Activated T-helper 17 cell treated with anti-CD3 and anti-CD28 coated beads, Interleukin-2, amount 50 U/mL, for 72 hours (primary cell): ENCODE measurements around the gene NDUFS7. TPM values are rescaled to one million over a fixed set of nuclear protein-coding genes. Genes with fewer than 3 reads are reported as not detected.

Experiments used
- ATAC-seq: fragments of 150-1000 bp; cut with Tn5 transposase; replicated peaks from 2 replicates; pipeline ENCODE4 v1.10.0; 2021; ENCODE audit warnings: mild to moderate bottlenecking, moderate library complexity
- H3K27ac Mint-ChIP-seq: one replicate; pipeline ENCODE4 v1.8.0; 2022; ENCODE audit warnings: mixed read lengths
- H3K27me3 Mint-ChIP-seq: one replicate; pipeline ENCODE4 v1.8.0; 2022; ENCODE audit warnings: mixed read lengths
- H3K36me3 Mint-ChIP-seq: one replicate; pipeline ENCODE4 v1.8.0; 2022; ENCODE audit warnings: low read depth, mild to moderate bottlenecking, mixed read lengths
- H3K4me1 Mint-ChIP-seq: one replicate; pipeline ENCODE4 v1.8.0; 2022; ENCODE audit warnings: mixed read lengths
- H3K4me3 Mint-ChIP-seq: one replicate; pipeline ENCODE4 v1.8.0; 2022; ENCODE audit warnings: mild to moderate bottlenecking, mixed read lengths
- H3K9me3 Mint-ChIP-seq: one replicate; pipeline ENCODE4 v1.8.0; 2022; ENCODE audit warnings: mixed read lengths
- total RNA-seq, 2 donors: library from RNA; stranded (reverse); gene quantifications; one replicate each; pipeline ENCODE4 v1.2.3, GENCODE V29; 2022

Gene NDUFS7
- total RNA-seq, 2 donors from 2014 or later: 51.5 to 87.9 TPM

- no peak overlapping the region for H3K4me3 Mint-ChIP-seq
- ATAC-seq: no peak
- peaks cover 39% of the 10 kb centered on the region for H3K36me3 Mint-ChIP-seq
- no peaks in the 10 kb centered on the region for H3K9me3 Mint-ChIP-seq
- no peaks in the 10 kb centered on the region for H3K4me1 Mint-ChIP-seq
- H3K27ac Mint-ChIP-seq: no peak overlapping the region
- H3K27me3 Mint-ChIP-seq: no peaks in the 10 kb centered on the region
These were observed 10.0 kb upstream of the NDUFS7 start for GRCh38 chr19:1373534-1374249.

GRCh38 chr19:1374250-1374577 lies 9.5 kb upstream of the NDUFS7 start:
- ATAC-seq: no peak
- peak overlapping the region; percentile 29 for H3K27ac Mint-ChIP-seq

GRCh38 chr19:1376415-1376805 lies 7.3 kb upstream of the NDUFS7 start:
- no peaks in the 10 kb centered on the region for H3K9me3 Mint-ChIP-seq

More at GRCh38 chr19:1374250-1374577, 9.5 kb upstream of the NDUFS7 start:
- Mint-ChIP-seq H3K36me3 (peaks cover 39% of the 10 kb centered on the region), H3K27me3 (no peaks in the 10 kb centered on the region), H3K9me3 (no peaks in the 10 kb centered on the region), H3K4me3 (no peak overlapping the region), H3K4me1 (no peaks in the 10 kb centered on the region)

GRCh38 chr19:1377176-1377964 lies 6.3 kb upstream of the NDUFS7 start:
- peaks cover 23% of the 10 kb centered on the region for H3K36me3 Mint-ChIP-seq
- H3K9me3 Mint-ChIP-seq: no peaks in the 10 kb centered on the region
- no peaks in the 10 kb centered on the region for H3K4me1 Mint-ChIP-seq
- H3K4me3 Mint-ChIP-seq: no peak overlapping the region
- ATAC-seq: no peak
- no peak overlapping the region for H3K27ac Mint-ChIP-seq
- H3K27me3 Mint-ChIP-seq: no peaks in the 10 kb centered on the region

More at GRCh38 chr19:1376415-1376805, 7.3 kb upstream of the NDUFS7 start:
- Mint-ChIP-seq H3K4me3 (no peak overlapping the region), H3K27ac (no peak overlapping the region), H3K4me1 (no peaks in the 10 kb centered on the region), H3K27me3 (no peaks in the 10 kb centered on the region), H3K36me3 (peaks cover 32% of the 10 kb centered on the region)
- ATAC-seq: no peak

- no peak for ATAC-seq
- H3K27me3 Mint-ChIP-seq: no peaks in the 10 kb centered on the region
- no peak overlapping the region for H3K27ac Mint-ChIP-seq
- peaks cover 5% of the 10 kb centered on the region for H3K4me1 Mint-ChIP-seq
- peaks cover under 1% of the 10 kb centered on the region for H3K9me3 Mint-ChIP-seq
- H3K4me3 Mint-ChIP-seq: no peak overlapping the region
- peaks cover 22% of the 10 kb centered on the region for H3K36me3 Mint-ChIP-seq
These were observed 5.5 kb upstream of the NDUFS7 start for GRCh38 chr19:1377965-1378785.

- H3K4me1 Mint-ChIP-seq: peaks cover 11% of the 10 kb centered on the region
- no peak overlapping the region for H3K4me3 Mint-ChIP-seq
- no peaks in the 10 kb centered on the region for H3K27me3 Mint-ChIP-seq
- H3K27ac Mint-ChIP-seq: no peak overlapping the region
- peaks cover 3% of the 10 kb centered on the region for H3K9me3 Mint-ChIP-seq
- peaks cover 22% of the 10 kb centered on the region for H3K36me3 Mint-ChIP-seq
- ATAC-seq: no peak
These were observed 4.4 kb upstream of the NDUFS7 start for GRCh38 chr19:1379126-1379905.

- no peak overlapping the region for H3K27ac Mint-ChIP-seq
- peaks cover 14% of the 10 kb centered on the region for H3K4me1 Mint-ChIP-seq
- peaks cover 3% of the 10 kb centered on the region for H3K9me3 Mint-ChIP-seq
- peaks cover 19% of the 10 kb centered on the region for H3K36me3 Mint-ChIP-seq
- H3K27me3 Mint-ChIP-seq: no peaks in the 10 kb centered on the region
- no peak overlapping the region for H3K4me3 Mint-ChIP-seq
- no peak for ATAC-seq
These were observed 3.7 kb upstream of the NDUFS7 start for GRCh38 chr19:1379961-1380489.

GRCh38 chr19:1382250-1382649 lies 1.5 kb upstream of the NDUFS7 start:
- no peak for ATAC-seq
- Mint-ChIP-seq H3K4me3 (no peak overlapping the region), H3K27me3 (no peaks in the 10 kb centered on the region), H3K9me3 (peaks cover 3% of the 10 kb centered on the region), H3K27ac (no peak overlapping the region), H3K36me3 (peaks cover 13% of the 10 kb centered on the region), H3K4me1 (peaks cover 14% of the 10 kb centered on the region)

GRCh38 chr19:1383017-1383311 lies 743 bp upstream of the NDUFS7 start:
- H3K9me3 Mint-ChIP-seq: peaks cover 3% of the 10 kb centered on the region
- peak overlapping the region; percentile 100 for H3K27ac Mint-ChIP-seq
- H3K27me3 Mint-ChIP-seq: no peaks in the 10 kb centered on the region
- no peak for ATAC-seq
- H3K4me1 Mint-ChIP-seq: peaks cover 14% of the 10 kb centered on the region
- H3K36me3 Mint-ChIP-seq: peaks cover 13% of the 10 kb centered on the region
- peak overlapping the region; percentile 94 for H3K4me3 Mint-ChIP-seq

GRCh38 chr19:1384085-1384462 lies 367 bp downstream of the NDUFS7 start:
- Mint-ChIP-seq H3K36me3 (peaks cover 13% of the 10 kb centered on the region), H3K27ac (peak overlapping the region; percentile 83), H3K4me3 (peak overlapping the region; percentile 94), H3K27me3 (no peaks in the 10 kb centered on the region), H3K4me1 (peaks cover 14% of the 10 kb centered on the region), H3K9me3 (peaks cover 3% of the 10 kb centered on the region)
- ATAC-seq: peak; percentile 20

GRCh38 chr19:1384478-1385110 lies 887 bp downstream of the NDUFS7 start:
- Mint-ChIP-seq H3K27ac (peak overlapping the region; percentile 83), H3K4me3 (peak overlapping the region; percentile 94), H3K9me3 (peaks cover 3% of the 10 kb centered on the region), H3K27me3 (no peaks in the 10 kb centered on the region), H3K4me1 (peaks cover 14% of the 10 kb centered on the region), H3K36me3 (peaks cover 18% of the 10 kb centered on the region)
- ATAC-seq: no peak

- Mint-ChIP-seq H3K27ac (no peak overlapping the region), H3K4me1 (peaks cover 14% of the 10 kb centered on the region), H3K36me3 (peaks cover 28% of the 10 kb centered on the region), H3K27me3 (no peaks in the 10 kb centered on the region), H3K9me3 (peaks cover 3% of the 10 kb centered on the region), H3K4me3 (no peak overlapping the region)
- ATAC-seq: no peak
These were observed 2.1 kb downstream of the NDUFS7 start for GRCh38 chr19:1385816-1386215.

- Mint-ChIP-seq H3K27me3 (no peaks in the 10 kb centered on the region), H3K9me3 (peaks cover 3% of the 10 kb centered on the region), H3K36me3 (peaks cover 41% of the 10 kb centered on the region), H3K4me1 (peaks cover 14% of the 10 kb centered on the region), H3K27ac (no peak overlapping the region), H3K4me3 (no peak overlapping the region)
- no peak for ATAC-seq
These were observed 3.4 kb downstream of the NDUFS7 start for GRCh38 chr19:1386945-1387683.
